ENCODE measurements around the gene SEPTIN10.

SEPTIN10 gene

DNA sequence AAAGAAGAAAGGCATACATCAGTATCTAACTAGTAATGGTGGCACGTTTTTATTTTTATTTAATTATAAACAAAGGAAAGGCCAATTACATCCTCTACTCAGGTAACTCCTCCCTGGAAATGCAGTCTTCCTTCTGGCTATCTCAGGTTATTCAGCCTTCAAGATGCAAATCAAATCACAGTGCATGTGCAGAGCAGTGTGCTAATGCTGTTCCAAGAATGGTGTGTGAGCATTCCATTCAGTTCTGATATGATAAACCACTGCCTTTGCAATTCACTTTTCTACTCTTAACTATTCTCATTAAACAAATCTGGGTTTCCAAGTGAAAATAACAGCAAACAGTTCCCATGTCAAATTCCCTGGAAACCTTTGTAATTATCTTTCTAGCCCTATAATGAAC is 38.4 kb downstream of the SEPTIN10 start:
- DNase-seq (ENCODE audit: low read depth in 2 of 2), result no peak
- TF ChIP-seq, protein P1, sequence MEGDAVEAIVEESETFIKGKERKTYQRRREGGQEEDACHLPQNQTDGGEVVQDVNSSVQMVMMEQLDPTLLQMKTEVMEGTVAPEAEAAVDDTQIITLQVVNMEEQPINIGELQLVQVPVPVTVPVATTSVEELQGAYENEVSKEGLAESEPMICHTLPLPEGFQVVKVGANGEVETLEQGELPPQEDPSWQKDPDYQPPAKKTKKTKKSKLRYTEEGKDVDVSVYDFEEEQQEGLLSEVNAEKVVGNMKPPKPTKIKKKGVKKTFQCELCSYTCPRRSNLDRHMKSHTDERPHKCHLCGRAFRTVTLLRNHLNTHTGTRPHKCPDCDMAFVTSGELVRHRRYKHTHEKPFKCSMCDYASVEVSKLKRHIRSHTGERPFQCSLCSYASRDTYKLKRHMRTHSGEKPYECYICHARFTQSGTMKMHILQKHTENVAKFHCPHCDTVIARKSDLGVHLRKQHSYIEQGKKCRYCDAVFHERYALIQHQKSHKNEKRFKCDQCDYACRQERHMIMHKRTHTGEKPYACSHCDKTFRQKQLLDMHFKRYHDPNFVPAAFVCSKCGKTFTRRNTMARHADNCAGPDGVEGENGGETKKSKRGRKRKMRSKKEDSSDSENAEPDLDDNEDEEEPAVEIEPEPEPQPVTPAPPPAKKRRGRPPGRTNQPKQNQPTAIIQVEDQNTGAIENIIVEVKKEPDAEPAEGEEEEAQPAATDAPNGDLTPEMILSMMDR (IDR thresholded peaks at IDR 0.05; ENCODE audit: low read depth, low read length), result no peak
- H3K4me3 ChIP-seq (replicated peaks in 1 of 2; ENCODE audit: low read depth in 2 of 2, low read length in 2 of 2), result no peak overlapping the region

DNA sequence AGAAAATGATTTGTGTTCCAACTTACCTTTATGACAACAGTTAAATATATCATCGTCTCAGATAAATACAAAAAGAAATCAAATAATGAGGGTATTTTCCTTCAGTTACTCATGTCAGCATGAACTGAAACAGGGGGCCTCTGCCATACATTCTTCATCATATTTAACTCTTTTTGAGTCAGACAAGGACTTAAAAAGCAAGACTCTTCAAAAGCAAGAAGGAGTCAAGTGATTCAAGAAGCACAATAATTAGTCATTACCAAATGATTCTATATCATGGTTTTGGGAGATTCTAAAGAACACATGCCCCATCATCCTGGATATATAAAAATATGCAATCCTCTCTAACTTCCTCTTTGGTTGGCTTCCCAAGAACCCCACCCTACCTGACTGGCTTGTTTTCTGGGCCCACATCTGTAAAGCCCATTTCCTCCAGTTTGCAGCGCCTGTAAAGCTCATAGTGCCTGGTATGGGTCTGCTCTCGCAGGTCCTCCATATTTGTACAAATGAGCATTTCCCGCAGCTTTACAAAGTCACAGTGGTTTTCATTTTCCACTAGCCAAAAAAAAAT is 49.7 kb downstream of the SEPTIN10 start:
- no peak overlapping the region for H3K4me3 ChIP-seq (replicated peaks in 1 of 2; ENCODE audit: low read depth in 2 of 2, low read length in 2 of 2)
- DNase-seq (ENCODE audit: low read depth in 2 of 2), result peak in 1 of 2 donors; percentile 26
- TF ChIP-seq, protein P1 (IDR thresholded peaks at IDR 0.05; ENCODE audit: low read depth, low read length), result no peak

DNA sequence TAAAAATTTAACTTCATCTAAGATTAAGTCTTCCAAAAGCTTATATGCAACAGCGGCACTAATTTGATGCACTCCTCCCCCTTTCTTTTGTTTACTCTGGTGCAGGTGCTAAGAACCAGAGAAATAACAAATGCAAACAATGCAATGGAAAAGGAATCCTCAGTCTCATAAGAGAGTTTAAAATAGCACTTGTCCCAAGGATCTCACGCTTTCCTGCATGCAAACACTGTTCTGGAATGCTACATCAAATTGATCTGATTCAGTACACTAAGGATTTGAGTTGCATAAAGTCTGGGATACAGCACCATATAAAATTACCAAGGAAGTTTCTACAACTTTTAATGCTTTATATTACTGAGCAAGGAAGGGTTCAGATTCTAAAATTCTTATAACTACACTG is 50.5 kb downstream of the SEPTIN10 start:
- DNase-seq (ENCODE audit: low read depth in 2 of 2), result no peak
- no peak overlapping the region for H3K4me3 ChIP-seq (replicated peaks in 1 of 2; ENCODE audit: low read depth in 2 of 2, low read length in 2 of 2)
- TF ChIP-seq, protein P1 (IDR thresholded peaks at IDR 0.05; ENCODE audit: low read depth, low read length), result no peak

DNA sequence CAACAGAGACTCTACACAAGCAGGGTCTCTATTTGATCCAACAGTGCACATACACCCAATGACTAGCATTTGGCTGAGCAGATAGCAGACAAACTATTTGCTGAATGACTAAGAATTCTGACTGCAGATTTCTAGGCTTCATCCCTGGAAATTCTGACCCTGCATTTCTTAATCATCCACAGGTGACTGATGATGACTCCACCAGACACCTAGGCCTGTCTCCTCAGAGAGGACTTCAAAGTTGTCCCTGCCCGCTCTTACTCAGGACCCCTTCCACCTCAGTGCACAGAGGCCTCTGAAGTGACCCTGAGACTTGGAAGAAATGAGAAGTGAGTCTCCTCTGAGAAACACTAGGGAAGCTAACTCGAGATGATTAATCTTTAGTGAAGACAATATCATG is 51.3 kb downstream of the SEPTIN10 start:
- peak in 1 of 2 donors; percentile 43 for DNase-seq (ENCODE audit: low read depth in 2 of 2)
- TF ChIP-seq, protein P1 (IDR thresholded peaks at IDR 0.05; ENCODE audit: low read depth, low read length), result no peak
- H3K4me3 ChIP-seq (replicated peaks in 1 of 2; ENCODE audit: low read depth in 2 of 2, low read length in 2 of 2), result no peak overlapping the region

DNA sequence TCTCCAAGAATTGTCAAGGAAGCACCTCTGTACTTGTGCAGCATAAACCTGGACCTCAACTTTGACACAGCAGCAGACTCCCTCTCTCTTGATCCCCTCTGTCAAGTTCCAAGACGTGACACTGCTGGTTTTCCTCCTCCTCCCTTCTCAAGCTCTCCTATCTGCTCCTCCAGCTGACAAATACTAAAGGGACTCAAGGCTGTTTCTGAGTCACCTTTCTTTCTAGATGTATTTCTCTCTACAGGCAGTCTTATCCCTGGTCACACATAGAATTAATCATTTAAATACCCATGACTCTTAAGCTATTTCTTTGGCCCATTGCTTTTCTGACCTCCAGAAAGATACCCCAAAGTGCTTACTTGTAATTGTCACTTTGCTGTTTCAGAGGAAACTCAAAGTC is 53.5 kb downstream of the SEPTIN10 start:
- TF ChIP-seq, protein P1 (IDR thresholded peaks at IDR 0.05; ENCODE audit: low read depth, low read length), result no peak
- DNase-seq (ENCODE audit: low read depth in 2 of 2), result peak; percentile 27 to 69
- H3K4me3 ChIP-seq (replicated peaks in 1 of 2; ENCODE audit: low read depth in 2 of 2, low read length in 2 of 2), result no peak overlapping the region

DNA sequence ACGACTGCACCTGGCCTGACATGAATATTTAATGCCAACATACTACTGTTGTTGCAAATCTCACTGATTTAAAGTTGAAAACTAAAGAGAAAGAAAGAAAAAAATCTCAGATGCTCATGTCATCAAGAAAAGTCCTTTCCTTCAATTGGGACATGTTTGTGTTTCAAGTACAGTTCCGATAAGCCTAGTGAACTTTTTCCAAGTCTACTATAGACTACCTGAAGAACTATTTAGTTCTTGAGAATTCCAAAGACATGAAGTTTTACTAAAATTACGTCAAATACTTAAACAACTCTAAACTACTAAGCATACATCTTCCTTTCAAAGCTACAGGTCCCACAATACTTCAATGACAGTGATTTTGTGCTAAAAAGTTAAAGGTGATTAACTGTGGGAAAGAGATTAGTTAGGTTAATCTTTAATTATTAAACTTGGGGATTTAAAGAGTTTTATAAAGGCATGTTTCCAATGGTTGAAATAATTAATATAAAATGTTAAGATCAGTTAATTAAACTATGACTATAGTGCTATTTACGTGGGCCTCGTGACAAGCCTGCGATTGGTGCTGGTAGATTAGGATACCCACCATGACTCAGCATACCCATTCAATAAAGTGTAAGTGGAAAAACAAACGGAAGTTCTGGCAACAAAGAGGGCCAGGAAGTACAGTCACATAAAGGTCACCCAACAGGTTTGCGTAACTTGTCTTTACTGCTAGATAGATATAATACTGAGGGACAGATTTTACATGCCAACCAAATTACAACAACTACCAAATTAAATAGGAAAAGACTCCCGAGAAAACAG is 55.5 kb downstream of the SEPTIN10 start:
- peak; percentile 90 to 94 for DNase-seq (ENCODE audit: low read depth in 2 of 2)
- TF ChIP-seq, protein P1 (IDR thresholded peaks at IDR 0.05; ENCODE audit: low read depth, low read length), result no peak
- H3K4me3 ChIP-seq (replicated peaks in 1 of 2; ENCODE audit: low read depth in 2 of 2, low read length in 2 of 2), result no peak overlapping the region
